ENCODE data around the gene NTPCR. TPM values are rescaled to one million over a fixed set of nuclear protein-coding genes. Genes with fewer than 3 reads are reported as not detected.

NTPCR gene
- total RNA-seq, 1 experiment from 2014 or later, result 49.1 TPM

DNA sequence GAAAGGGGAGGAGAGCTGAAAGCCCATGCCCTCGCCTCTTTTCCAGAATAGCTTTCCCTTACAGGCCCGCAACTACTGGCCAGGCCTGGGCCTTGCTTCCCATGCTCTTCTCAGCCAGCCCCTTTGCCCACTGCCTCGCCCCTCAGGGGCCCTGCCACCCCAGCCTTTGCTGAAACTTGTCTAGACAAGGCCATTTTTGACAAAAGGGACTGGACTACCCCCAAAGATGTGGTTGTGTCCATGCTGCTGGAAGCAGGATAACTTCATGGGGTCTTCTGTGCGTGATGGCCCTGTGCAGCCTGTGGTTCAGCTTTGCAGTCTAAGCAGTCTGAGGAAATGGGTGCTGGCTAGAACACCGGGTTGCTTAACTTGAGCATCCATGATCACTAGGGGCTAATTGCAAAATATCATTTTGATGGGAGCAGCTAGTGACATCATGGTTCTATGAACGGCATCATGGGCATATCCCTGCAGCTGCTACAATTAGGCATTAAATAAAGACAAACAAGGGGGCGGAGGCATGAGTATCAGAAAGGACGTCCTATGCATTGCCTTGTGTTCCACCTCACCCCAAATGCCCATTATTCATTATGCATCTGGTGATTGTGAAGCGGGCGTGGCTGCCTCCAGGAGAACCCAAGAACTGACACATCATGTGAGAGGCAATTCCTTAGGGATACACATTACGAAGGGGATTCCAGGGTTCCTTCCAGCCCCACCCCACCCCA lies 36.8 kb downstream of the NTPCR start:
- Histone ChIP-seq H3K27me3 (replicated peaks; ENCODE audit: control insufficient read depth, insufficient read depth, low read length) (no peaks in the 10 kb centered on the region), H3K36me3 (ENCODE audit: control insufficient read depth, insufficient read depth, low read length) (no peaks in the 10 kb centered on the region), H3K4me3 (ENCODE audit: low read depth, low read length) (no peak overlapping the region), H3K4me1 (no peaks in the 10 kb centered on the region), H3K9me3 (no peaks in the 10 kb centered on the region)
- CTCF ChIA-PET, result no interaction called here
- Mint-ChIP-seq H3K27me3 (ENCODE audit: insufficient read depth, unreplicated experiment) (no peaks in the 10 kb centered on the region), H3K4me3 (ENCODE audit: unreplicated experiment) (no peak overlapping the region), H3K9me3 (ENCODE audit: unreplicated experiment) (no peaks in the 10 kb centered on the region), H3K36me3 (ENCODE audit: insufficient read depth, unreplicated experiment) (no peaks in the 10 kb centered on the region), H3K4me1 (ENCODE audit: low read depth, unreplicated experiment) (no peaks in the 10 kb centered on the region), H3K27ac (ENCODE audit: unreplicated experiment) (no peak overlapping the region)
- no peak for DNase-seq
- no peak for TF ChIP-seq CTCF (IDR thresholded peaks at IDR 0.05; ENCODE audit: insufficient read depth in 1 of 2, low read depth in 1 of 2, low read length in 1 of 2, severe bottlenecking in 1 of 2, unreplicated experiment in 1 of 2)
- POLR2A ChIA-PET, result no interaction called here
- no TSS peak for BruUV-seq (replicated peaks)
- intact Hi-C loops (cut with micrococcal nuclease; ENCODE audit: unreplicated experiment), result no loop called here

DNA sequence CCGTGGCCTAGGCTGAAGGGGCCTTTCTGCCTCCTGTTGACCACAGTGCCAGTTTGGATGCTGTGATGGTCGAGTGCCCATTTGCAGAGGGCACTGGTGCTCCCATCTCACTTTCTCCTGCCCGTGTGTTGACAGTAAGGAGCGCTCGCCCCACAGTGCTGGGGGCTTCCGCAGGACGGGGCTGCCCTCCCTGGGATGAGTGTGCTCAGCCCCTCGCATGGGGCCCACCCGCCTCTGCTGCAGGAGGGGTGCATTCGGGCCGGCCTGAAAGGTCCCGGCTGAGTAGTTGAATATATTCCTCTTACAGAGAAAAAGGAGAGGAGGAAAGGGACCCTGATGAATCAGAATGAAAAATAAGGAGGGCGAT lies 37.3 kb downstream of the NTPCR start:
- intact Hi-C loops (cut with micrococcal nuclease; ENCODE audit: unreplicated experiment), result no loop called here

DNA sequence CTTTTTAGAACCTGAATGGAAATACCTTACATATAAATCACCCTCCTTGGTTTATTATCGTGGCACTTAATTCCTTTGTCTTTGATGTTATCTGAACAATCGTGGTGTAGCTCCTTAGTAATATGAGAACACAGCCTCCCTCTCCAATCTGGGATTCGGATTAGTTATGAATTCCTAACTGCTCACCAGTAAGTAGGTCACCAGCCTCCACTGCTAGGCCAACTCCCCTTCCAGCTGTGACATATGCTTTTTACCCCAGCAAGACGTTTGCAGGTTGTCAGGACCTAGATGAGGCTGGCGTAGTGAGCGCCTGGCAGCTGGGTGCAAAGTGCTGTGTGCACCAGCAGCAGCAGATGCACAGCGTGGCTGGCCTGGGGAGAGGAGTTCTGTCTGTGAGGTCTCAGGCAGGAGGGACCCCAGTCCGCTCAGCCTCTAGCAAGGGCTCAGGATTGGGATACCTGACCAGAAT lies 38.2 kb downstream of the NTPCR start:
- H3K4me3 ChIP-seq (ENCODE audit: low read depth, low read length), result no peak overlapping the region
- no peaks in the 10 kb centered on the region for H3K36me3 ChIP-seq (ENCODE audit: control insufficient read depth, insufficient read depth, low read length)
- Mint-ChIP-seq H3K9me3 (ENCODE audit: unreplicated experiment) (peaks cover 10% of the 10 kb centered on the region), H3K4me1 (ENCODE audit: low read depth, unreplicated experiment) (no peaks in the 10 kb centered on the region), H3K27me3 (ENCODE audit: insufficient read depth, unreplicated experiment) (no peaks in the 10 kb centered on the region), H3K36me3 (ENCODE audit: insufficient read depth, unreplicated experiment) (no peaks in the 10 kb centered on the region), H3K4me3 (ENCODE audit: unreplicated experiment) (no peak overlapping the region), H3K27ac (ENCODE audit: unreplicated experiment) (no peak overlapping the region)
- BruUV-seq (replicated peaks), result no TSS peak
- no peaks in the 10 kb centered on the region for H3K27me3 ChIP-seq (replicated peaks; ENCODE audit: control insufficient read depth, insufficient read depth, low read length)
- intact Hi-C loops (cut with micrococcal nuclease; ENCODE audit: unreplicated experiment), result no loop called here
- no peak for DNase-seq
- CTCF ChIA-PET, result no interaction called here
- H3K4me1 ChIP-seq, result no peaks in the 10 kb centered on the region
- POLR2A ChIA-PET, result no interaction called here
- peaks cover 4% of the 10 kb centered on the region; the same call in 1 of the 2 replicates for H3K9me3 ChIP-seq
- no peak for TF ChIP-seq CTCF (IDR thresholded peaks at IDR 0.05; ENCODE audit: insufficient read depth in 1 of 2, low read depth in 1 of 2, low read length in 1 of 2, severe bottlenecking in 1 of 2, unreplicated experiment in 1 of 2)

More for the DNA sequence above, 37.3 kb downstream of the NTPCR start:
- no peaks in the 10 kb centered on the region for H3K27me3 ChIP-seq (replicated peaks; ENCODE audit: control insufficient read depth, insufficient read depth, low read length)
- Mint-ChIP-seq H3K27ac (ENCODE audit: unreplicated experiment) (no peak overlapping the region), H3K4me3 (ENCODE audit: unreplicated experiment) (no peak overlapping the region), H3K36me3 (ENCODE audit: insufficient read depth, unreplicated experiment) (no peaks in the 10 kb centered on the region), H3K9me3 (ENCODE audit: unreplicated experiment) (peaks cover 2% of the 10 kb centered on the region), H3K27me3 (ENCODE audit: insufficient read depth, unreplicated experiment) (no peaks in the 10 kb centered on the region), H3K4me1 (ENCODE audit: low read depth, unreplicated experiment) (no peaks in the 10 kb centered on the region)
- no peaks in the 10 kb centered on the region for H3K4me1 ChIP-seq
- BruUV-seq (replicated peaks), result no TSS peak
- DNase-seq, result no peak
- H3K36me3 ChIP-seq (ENCODE audit: control insufficient read depth, insufficient read depth, low read length), result no peaks in the 10 kb centered on the region
- no peak overlapping the region for H3K4me3 ChIP-seq (ENCODE audit: low read depth, low read length)
- TF ChIP-seq CTCF (IDR thresholded peaks at IDR 0.05; ENCODE audit: insufficient read depth in 1 of 2, low read depth in 1 of 2, low read length in 1 of 2, severe bottlenecking in 1 of 2, unreplicated experiment in 1 of 2), result no peak
- POLR2A ChIA-PET, result no interaction called here
- CTCF ChIA-PET, result no interaction called here
- H3K9me3 ChIP-seq, result no peaks in the 10 kb centered on the region
